A549 (cell line): ENCODE data around the gene KCNF1.
"Not testable (repeated sequence)": the region's sequence is repeated elsewhere in the genome, so short reads cannot be mapped to it uniquely, and the experiment has no call there.

Experiments used
- CBX2 ChIP-seq: fragments of 200-600 bp; sonication (generic); IDR thresholded peaks from 2 replicates; pipeline ENCODE4 v1.6.1; 2016; ENCODE audit warnings: low read depth, mild to moderate bottlenecking, borderline replicate concordance
- EHF ChIP-seq: fragments of 250-450 bp; sonication (Bioruptor Pico); IDR thresholded peaks from 2 replicates; pipeline ENCODE4 v1.5.0; 2020; ENCODE audit warnings: mild to moderate bottlenecking
- POLR2A ChIP-seq: IDR thresholded peaks from 2 replicates; pipeline ENCODE4 v1.6.1; 2012; ENCODE audit warnings: mild to moderate bottlenecking, low read length
- TP53 ChIP-seq: fragments of 250-450 bp; sonication (Bioruptor Pico); IDR thresholded peaks from 2 replicates; pipeline ENCODE4 v1.5.0; 2021; ENCODE audit warnings: mild to moderate bottlenecking, moderate library complexity
- TF ChIP-seq, protein P1 (sequence below): fragments of >200 bp; sonication (Bioruptor Twin); formaldehyde crosslinking; IDR thresholded peaks from 3 replicates; pipeline ENCODE4 v1.5.1; 2016
- TF ChIP-seq, protein P2 (sequence below): IDR thresholded peaks from 2 replicates; pipeline ENCODE4 v1.6.1; 2012; ENCODE audit warnings: low read depth, borderline replicate concordance

DNA sequence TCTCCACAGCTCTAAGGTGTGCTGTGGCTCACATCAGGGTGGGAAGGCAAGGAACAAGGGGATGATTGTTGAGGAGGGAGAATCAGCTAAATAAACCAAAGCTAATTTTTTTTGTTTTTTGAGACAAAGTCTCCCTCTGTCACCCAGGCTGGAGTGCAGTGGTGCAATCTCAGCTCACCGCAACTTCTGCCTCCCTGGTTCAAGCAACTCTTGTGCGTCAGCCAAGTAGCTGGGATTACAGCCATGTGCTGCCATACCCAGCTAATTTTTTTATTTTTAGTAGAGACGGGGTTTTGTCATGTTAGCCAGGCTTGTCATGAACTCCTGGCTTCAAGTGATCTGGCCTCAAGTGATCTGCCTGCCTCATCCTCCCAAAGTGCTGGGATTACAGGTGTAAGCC is 46.7 kb downstream of the KCNF1 start:
- TF ChIP-seq, protein P1, sequence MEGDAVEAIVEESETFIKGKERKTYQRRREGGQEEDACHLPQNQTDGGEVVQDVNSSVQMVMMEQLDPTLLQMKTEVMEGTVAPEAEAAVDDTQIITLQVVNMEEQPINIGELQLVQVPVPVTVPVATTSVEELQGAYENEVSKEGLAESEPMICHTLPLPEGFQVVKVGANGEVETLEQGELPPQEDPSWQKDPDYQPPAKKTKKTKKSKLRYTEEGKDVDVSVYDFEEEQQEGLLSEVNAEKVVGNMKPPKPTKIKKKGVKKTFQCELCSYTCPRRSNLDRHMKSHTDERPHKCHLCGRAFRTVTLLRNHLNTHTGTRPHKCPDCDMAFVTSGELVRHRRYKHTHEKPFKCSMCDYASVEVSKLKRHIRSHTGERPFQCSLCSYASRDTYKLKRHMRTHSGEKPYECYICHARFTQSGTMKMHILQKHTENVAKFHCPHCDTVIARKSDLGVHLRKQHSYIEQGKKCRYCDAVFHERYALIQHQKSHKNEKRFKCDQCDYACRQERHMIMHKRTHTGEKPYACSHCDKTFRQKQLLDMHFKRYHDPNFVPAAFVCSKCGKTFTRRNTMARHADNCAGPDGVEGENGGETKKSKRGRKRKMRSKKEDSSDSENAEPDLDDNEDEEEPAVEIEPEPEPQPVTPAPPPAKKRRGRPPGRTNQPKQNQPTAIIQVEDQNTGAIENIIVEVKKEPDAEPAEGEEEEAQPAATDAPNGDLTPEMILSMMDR, result not testable (repeated sequence)
- not testable (repeated sequence) for TF ChIP-seq EHF (CRISPR knock-in tag); POLR2A; TP53; CBX2
- TF ChIP-seq, protein P2, sequence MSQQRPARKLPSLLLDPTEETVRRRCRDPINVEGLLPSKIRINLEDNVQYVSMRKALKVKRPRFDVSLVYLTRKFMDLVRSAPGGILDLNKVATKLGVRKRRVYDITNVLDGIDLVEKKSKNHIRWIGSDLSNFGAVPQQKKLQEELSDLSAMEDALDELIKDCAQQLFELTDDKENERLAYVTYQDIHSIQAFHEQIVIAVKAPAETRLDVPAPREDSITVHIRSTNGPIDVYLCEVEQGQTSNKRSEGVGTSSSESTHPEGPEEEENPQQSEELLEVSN, result not testable (repeated sequence)
